ENCODE measurements around the gene FILIP1.
"Not testable (repeated sequence)": the region's sequence is repeated elsewhere in the genome, so short reads cannot be mapped to it uniquely, and the experiment has no call there.

The FILIP1 gene

GRCh38 chr6:75412969-75413662 is 80.5 kb downstream of the FILIP1 start:
- Histone ChIP-seq H3F3A (ENCODE audit: low read depth) (no peaks in the 10 kb centered on the region), H3K79me2 (ENCODE audit: insufficient read depth, low read length) (no peaks in the 10 kb centered on the region), H2AFZ (ENCODE audit: low read length) (no peak overlapping the region), H3K9me3 (ENCODE audit: insufficient read depth, low read depth, low read length) (no peaks in the 10 kb centered on the region), H3K27me3 (ENCODE audit: insufficient read depth, low read length, poor library complexity, severe bottlenecking) (no peaks in the 10 kb centered on the region), H3K4me3 (ENCODE audit: low read length, poor library complexity, severe bottlenecking) (no peak overlapping the region), H3K9ac (ENCODE audit: low read depth, low read length, poor library complexity, severe bottlenecking) (no peak overlapping the region), H3K36me3 (ENCODE audit: insufficient read depth, low read length) (no peaks in the 10 kb centered on the region), H3K4me2 (ENCODE audit: low read depth, low read length, poor library complexity, severe bottlenecking) (no peak overlapping the region), H3K4me1 (ENCODE audit: insufficient read depth, low read length, poor library complexity, severe bottlenecking) (no peaks in the 10 kb centered on the region), H3K9me2 (replicated peaks; ENCODE audit: low read depth, low read length) (no peaks in the 10 kb centered on the region), H4K20me1 (ENCODE audit: insufficient read depth, low read length, poor library complexity, severe bottlenecking) (no peaks in the 10 kb centered on the region)
- TF ChIP-seq EZH2phosphoT487 (IDR thresholded peaks at IDR 0.05; ENCODE audit: borderline replicate concordance): no peak
- no peak for TF ChIP-seq CTCF (conservative IDR thresholded peaks at IDR 0.05; ENCODE audit: low read length)

GRCh38 chr6:75410564-75410963 is 83.0 kb downstream of the FILIP1 start:
- H3K4me1 ChIP-seq (ENCODE audit: insufficient read depth, low read length, poor library complexity, severe bottlenecking); H3K4me3 ChIP-seq (ENCODE audit: low read length, poor library complexity, severe bottlenecking); H3K9me3 ChIP-seq (ENCODE audit: insufficient read depth, low read depth, low read length); H3K36me3 ChIP-seq (ENCODE audit: insufficient read depth, low read length); H3K9me2 ChIP-seq (replicated peaks; ENCODE audit: low read depth, low read length); H3F3A ChIP-seq (ENCODE audit: low read depth); H4K20me1 ChIP-seq (ENCODE audit: insufficient read depth, low read length, poor library complexity, severe bottlenecking); H3K9ac ChIP-seq (ENCODE audit: low read depth, low read length, poor library complexity, severe bottlenecking); H2AFZ ChIP-seq (ENCODE audit: low read length); H3K4me2 ChIP-seq (ENCODE audit: low read depth, low read length, poor library complexity, severe bottlenecking); H3K79me2 ChIP-seq (ENCODE audit: insufficient read depth, low read length); H3K27me3 ChIP-seq (ENCODE audit: insufficient read depth, low read length, poor library complexity, severe bottlenecking): not testable (repeated sequence)

- no peak for TF ChIP-seq CTCF (conservative IDR thresholded peaks at IDR 0.05; ENCODE audit: low read length)
- no peak for TF ChIP-seq EZH2phosphoT487 (IDR thresholded peaks at IDR 0.05; ENCODE audit: borderline replicate concordance)
- Histone ChIP-seq H4K20me1 (ENCODE audit: insufficient read depth, low read length, poor library complexity, severe bottlenecking) (no peaks in the 10 kb centered on the region), H3K9ac (ENCODE audit: low read depth, low read length, poor library complexity, severe bottlenecking) (no peak overlapping the region), H3K9me2 (replicated peaks; ENCODE audit: low read depth, low read length) (no peaks in the 10 kb centered on the region), H2AFZ (ENCODE audit: low read length) (no peak overlapping the region), H3K27me3 (ENCODE audit: insufficient read depth, low read length, poor library complexity, severe bottlenecking) (no peaks in the 10 kb centered on the region), H3K4me2 (ENCODE audit: low read depth, low read length, poor library complexity, severe bottlenecking) (no peak overlapping the region), H3K9me3 (ENCODE audit: insufficient read depth, low read depth, low read length) (no peaks in the 10 kb centered on the region), H3K79me2 (ENCODE audit: insufficient read depth, low read length) (no peaks in the 10 kb centered on the region), H3K36me3 (ENCODE audit: insufficient read depth, low read length) (no peaks in the 10 kb centered on the region), H3F3A (ENCODE audit: low read depth) (no peaks in the 10 kb centered on the region), H3K4me3 (ENCODE audit: low read length, poor library complexity, severe bottlenecking) (no peak overlapping the region), H3K4me1 (ENCODE audit: insufficient read depth, low read length, poor library complexity, severe bottlenecking) (no peaks in the 10 kb centered on the region)
Measured at GRCh38 chr6:75409928-75410327, 83.7 kb downstream of the FILIP1 start.

- no peaks in the 10 kb centered on the region for H3K36me3 ChIP-seq (ENCODE audit: insufficient read depth, low read length)
- no peaks in the 10 kb centered on the region for H3K9me2 ChIP-seq (replicated peaks; ENCODE audit: low read depth, low read length)
- H2AFZ ChIP-seq (ENCODE audit: low read length): no peak overlapping the region
- H4K20me1 ChIP-seq (ENCODE audit: insufficient read depth, low read length, poor library complexity, severe bottlenecking): no peaks in the 10 kb centered on the region
- no peak overlapping the region for H3K4me3 ChIP-seq (ENCODE audit: low read length, poor library complexity, severe bottlenecking)
- H3K79me2 ChIP-seq (ENCODE audit: insufficient read depth, low read length): no peaks in the 10 kb centered on the region
- no peaks in the 10 kb centered on the region for H3F3A ChIP-seq (ENCODE audit: low read depth)
- no peak overlapping the region for H3K9ac ChIP-seq (ENCODE audit: low read depth, low read length, poor library complexity, severe bottlenecking)
- no peaks in the 10 kb centered on the region for H3K9me3 ChIP-seq (ENCODE audit: insufficient read depth, low read depth, low read length)
- no peaks in the 10 kb centered on the region for H3K27me3 ChIP-seq (ENCODE audit: insufficient read depth, low read length, poor library complexity, severe bottlenecking)
- no peaks in the 10 kb centered on the region for H3K4me1 ChIP-seq (ENCODE audit: insufficient read depth, low read length, poor library complexity, severe bottlenecking)
- TF ChIP-seq CTCF (conservative IDR thresholded peaks at IDR 0.05; ENCODE audit: low read length) (no peak), EZH2phosphoT487 (IDR thresholded peaks at IDR 0.05; ENCODE audit: borderline replicate concordance) (no peak)
- no peak overlapping the region for H3K4me2 ChIP-seq (ENCODE audit: low read depth, low read length, poor library complexity, severe bottlenecking)
Measured at GRCh38 chr6:75409286-75409685, 84.3 kb downstream of the FILIP1 start.

Measured in Loucy (cell line).